Gastroesophageal sphincter (tissue), 4 donors: Measurements from ENCODE around the gene MAP3K9. TPM values are rescaled to one million over a fixed set of nuclear protein-coding genes. Genes with fewer than 3 reads are reported as not detected.
A peak's percentile ranks its signal among the peaks of the same experiment; 100 is the strongest.

Experiments used
- ATAC-seq: fragments of 150-250 bp; one replicate; pipeline ENCODE4 v1.9.1; 2016; ENCODE audit warnings: mild to moderate bottlenecking, moderate library complexity
- H3K27ac ChIP-seq, 4 donors: fragments of 200-600 bp; sonication (generic) in 3 of 4; 1 replicate in 3 of 4; 2 replicates in 1 of 4; pipeline ENCODE4 v1.5.1; 2016 to 2019
- H3K27me3 ChIP-seq: fragments of 200-600 bp; sonication (generic); one replicate; pipeline ENCODE4 v1.5.1; 2019
- H3K36me3 ChIP-seq, 2 donors: fragments of 200-600 bp; sonication (generic); one replicate each; pipeline ENCODE4 v1.5.1; 2019; ENCODE audit warnings: control low read depth in 1 of 2
- H3K4me1 ChIP-seq, 3 donors: fragments of 200-600 bp; sonication (generic); 1 replicate in 2 of 3; 2 replicates in 1 of 3; pipeline ENCODE4 v1.5.1; 2016 to 2019; ENCODE audit warnings: control low read depth in 2 of 3
- H3K4me3 ChIP-seq, 2 donors: fragments of 200-600 bp; sonication (generic); one replicate each; pipeline ENCODE4 v1.5.1; 2019; ENCODE audit warnings: mild to moderate bottlenecking in 1 of 2, moderate library complexity in 1 of 2
- H3K9me3 ChIP-seq, 3 donors: fragments of 200-600 bp; sonication (generic); one replicate each; pipeline ENCODE4 v1.5.1; 2017 to 2019; ENCODE audit warnings: control low read depth in 2 of 3
- EP300 ChIP-seq: sonication (generic); formaldehyde crosslinking; IDR thresholded peaks from one replicate; pipeline ENCODE4 v1.6.1; 2017; ENCODE audit warnings: antibody characterized with exemption, mild to moderate bottlenecking
- POLR2A ChIP-seq, 2 donors: fragments of 450-650 bp; IDR thresholded peaks; one replicate each; pipeline ENCODE4 v1.6.1; 2017; ENCODE audit warnings: antibody characterized with exemption in 2 of 2, mild to moderate bottlenecking in 2 of 2, moderate library complexity in 1 of 2
- POLR2AphosphoS5 ChIP-seq: sonication (generic); formaldehyde crosslinking; IDR thresholded peaks from one replicate; pipeline ENCODE4 v1.6.1; 2017; ENCODE audit warnings: antibody characterized with exemption
- WGBS, 2 donors: methylation state at CpG; one replicate each; pipeline ENCODE4 v1.1.5; 2018; ENCODE audit warnings: low coverage in 1 of 2; 5-methylcytosine and 5-hydroxymethylcytosine counted together
- total RNA-seq, 4 donors: library from RNA; depleted of rRNA; stranded (reverse); fragments of >200 nt; gene quantifications; one replicate each; pipeline ENCODE4 v1.1.0, GENCODE V29; 2016
- TF ChIP-seq, protein P1 (sequence below), 4 experiments: fragments of 200-600 bp in 2 of 4; fragments of 450-650 bp in 2 of 4; sonication (generic) in 1 of 4; IDR thresholded peaks; one replicate each; pipeline ENCODE4 v1.5.1; 2017 to 2019; ENCODE audit warnings: antibody characterized with exemption in 4 of 4, mild to moderate bottlenecking in 2 of 4, moderate library complexity in 2 of 4

Gene MAP3K9
- total RNA-seq, 4 donors from 2014 or later, result 0.62 to 2.4 (median 0.97) TPM

DNA sequence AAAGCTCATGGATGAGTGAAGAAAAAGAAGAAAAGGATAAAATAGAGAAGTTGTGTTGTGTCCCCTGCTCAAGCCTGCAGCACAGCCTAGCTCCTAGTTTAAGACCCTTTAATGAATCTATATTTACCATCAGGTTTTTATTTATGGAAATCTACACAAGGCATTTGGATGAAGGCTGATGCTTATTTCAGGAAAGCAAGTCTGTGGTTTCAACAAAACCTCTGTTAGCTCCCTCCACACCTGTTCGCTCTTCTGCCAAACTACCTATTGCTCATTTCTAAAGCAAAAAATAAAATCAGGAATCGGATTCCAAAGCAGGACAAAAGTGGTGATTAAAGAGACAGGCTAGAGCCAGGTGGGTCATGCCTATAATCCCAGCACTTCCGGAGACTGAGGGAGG, 18.9 kb upstream of the MAP3K9 start:
- ATAC-seq, result no peak

DNA sequence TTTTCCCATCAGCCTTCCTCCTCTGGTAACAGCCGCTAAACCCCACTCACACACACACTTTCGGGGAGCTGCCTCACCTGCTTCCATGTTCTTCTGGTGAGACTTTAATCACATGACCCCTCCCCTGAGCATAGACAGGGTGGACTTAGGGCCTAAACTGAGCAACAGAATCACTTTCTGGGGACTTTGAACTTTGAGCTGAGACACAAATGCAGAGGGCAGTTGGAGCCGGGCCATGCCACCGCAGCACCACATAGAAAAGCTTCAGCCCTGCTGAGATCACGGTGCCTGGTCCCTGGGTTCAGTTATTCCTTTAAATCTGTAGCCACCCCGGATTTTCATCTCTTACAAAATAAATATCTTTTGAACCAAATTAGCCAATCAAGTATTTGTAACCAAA, 18.4 kb upstream of the MAP3K9 start:
- TF ChIP-seq, protein P1, sequence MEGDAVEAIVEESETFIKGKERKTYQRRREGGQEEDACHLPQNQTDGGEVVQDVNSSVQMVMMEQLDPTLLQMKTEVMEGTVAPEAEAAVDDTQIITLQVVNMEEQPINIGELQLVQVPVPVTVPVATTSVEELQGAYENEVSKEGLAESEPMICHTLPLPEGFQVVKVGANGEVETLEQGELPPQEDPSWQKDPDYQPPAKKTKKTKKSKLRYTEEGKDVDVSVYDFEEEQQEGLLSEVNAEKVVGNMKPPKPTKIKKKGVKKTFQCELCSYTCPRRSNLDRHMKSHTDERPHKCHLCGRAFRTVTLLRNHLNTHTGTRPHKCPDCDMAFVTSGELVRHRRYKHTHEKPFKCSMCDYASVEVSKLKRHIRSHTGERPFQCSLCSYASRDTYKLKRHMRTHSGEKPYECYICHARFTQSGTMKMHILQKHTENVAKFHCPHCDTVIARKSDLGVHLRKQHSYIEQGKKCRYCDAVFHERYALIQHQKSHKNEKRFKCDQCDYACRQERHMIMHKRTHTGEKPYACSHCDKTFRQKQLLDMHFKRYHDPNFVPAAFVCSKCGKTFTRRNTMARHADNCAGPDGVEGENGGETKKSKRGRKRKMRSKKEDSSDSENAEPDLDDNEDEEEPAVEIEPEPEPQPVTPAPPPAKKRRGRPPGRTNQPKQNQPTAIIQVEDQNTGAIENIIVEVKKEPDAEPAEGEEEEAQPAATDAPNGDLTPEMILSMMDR (IDR thresholded peaks at IDR 0.05), result no peak
- TF ChIP-seq EP300, result no peak
- no peak for TF ChIP-seq POLR2A (IDR thresholded peaks at IDR 0.05)
- no peak overlapping the region for H3K4me3 ChIP-seq
- ATAC-seq, result no peak
- H3K27ac ChIP-seq, result no peak overlapping the region
- H3K36me3 ChIP-seq, result no peaks in the 10 kb centered on the region
- 60 to 90% methylated on average over 1 to 4 of the region's 6 CpGs for WGBS, 2 donors
- peaks cover 0 to 5% (median 1%) of the 10 kb centered on the region in 3 donors for H3K4me1 ChIP-seq
- H3K27me3 ChIP-seq, result peaks cover 5% of the 10 kb centered on the region
- no peaks in the 10 kb centered on the region for H3K9me3 ChIP-seq

More for the DNA sequence above, 18.9 kb upstream of the MAP3K9 start:
- Histone ChIP-seq H3K27ac (no peak overlapping the region), H3K27me3 (peaks cover under 1% of the 10 kb centered on the region), H3K36me3 (no peaks in the 10 kb centered on the region), H3K4me1 (peaks cover 0 to under 1% (median 0%) of the 10 kb centered on the region in 3 donors), H3K4me3 (no peak overlapping the region), H3K9me3 (no peaks in the 10 kb centered on the region)
- TF ChIP-seq EP300 (no peak), POLR2A (IDR thresholded peaks at IDR 0.05) (no peak), POLR2AphosphoS5 (no peak)
- TF ChIP-seq, protein P1 (IDR thresholded peaks at IDR 0.05), result no peak
- WGBS, 2 donors, result 86 to 94% methylated on average over 3 of the region's 3 CpGs

DNA sequence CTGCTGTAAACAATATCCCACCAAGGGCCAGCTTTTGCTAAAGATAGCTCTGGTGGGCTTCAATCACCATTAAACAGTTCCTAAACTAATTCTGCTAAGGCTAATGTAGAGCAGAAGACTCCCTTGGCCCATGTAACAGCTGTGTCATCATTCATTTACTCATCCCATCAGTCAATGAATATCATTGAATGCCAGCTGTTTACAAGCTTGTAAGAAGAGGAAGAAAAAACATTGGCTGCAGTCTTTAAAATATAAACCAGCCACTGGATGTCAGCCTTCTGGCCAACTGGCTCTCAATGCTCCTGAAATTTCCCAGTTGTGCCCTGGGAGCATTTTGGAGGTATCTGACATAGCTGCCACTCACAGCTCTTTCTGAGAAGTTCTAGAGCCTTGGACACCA, 18.0 kb upstream of the MAP3K9 start:
- peaks cover 8% of the 10 kb centered on the region for H3K27me3 ChIP-seq
- no peak for ATAC-seq
- TF ChIP-seq EP300 (no peak), POLR2A (IDR thresholded peaks at IDR 0.05) (no peak), POLR2AphosphoS5 (no peak)
- TF ChIP-seq, protein P1 (IDR thresholded peaks at IDR 0.05), result no peak

DNA sequence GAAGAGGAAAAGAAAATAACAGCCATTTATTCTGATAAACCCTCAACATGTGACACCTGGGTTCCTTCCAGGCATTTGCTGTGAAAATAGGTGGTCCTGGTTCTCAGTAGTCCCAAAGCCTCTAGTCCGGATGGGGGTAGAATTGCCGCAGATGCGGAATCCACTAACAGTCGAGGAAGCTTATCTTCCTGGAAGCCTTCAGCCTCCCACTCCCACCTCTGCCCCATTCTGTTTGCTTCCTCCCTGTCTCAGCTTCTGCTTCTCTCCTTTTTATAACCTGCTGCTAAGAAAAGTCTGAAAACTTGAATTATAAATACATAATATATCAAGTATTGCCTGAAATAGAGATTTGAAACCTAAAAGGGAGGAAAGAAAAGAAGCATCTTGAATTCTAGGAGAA, 14.0 kb upstream of the MAP3K9 start:
- H3K4me1 ChIP-seq, result peaks cover 0 to 18% (median 9%) of the 10 kb centered on the region in 3 donors
- H3K27ac ChIP-seq, result no peak overlapping the region
- no peak for TF ChIP-seq POLR2A (IDR thresholded peaks at IDR 0.05)
- TF ChIP-seq EP300, result no peak
- no peak for TF ChIP-seq POLR2AphosphoS5
- TF ChIP-seq, protein P1 (IDR thresholded peaks at IDR 0.05), result no peak
- WGBS, 2 donors, result 70 to 78% methylated on average over 4 of the region's 4 CpGs
- no peaks in the 10 kb centered on the region for H3K9me3 ChIP-seq
- ATAC-seq, result no peak
- H3K4me3 ChIP-seq, result no peak overlapping the region
- peaks cover 32% of the 10 kb centered on the region for H3K27me3 ChIP-seq
- no peaks in the 10 kb centered on the region for H3K36me3 ChIP-seq

More for the DNA sequence above, 18.0 kb upstream of the MAP3K9 start:
- no peaks in the 10 kb centered on the region for H3K36me3 ChIP-seq
- H3K27ac ChIP-seq, result no peak overlapping the region
- no peak overlapping the region for H3K4me3 ChIP-seq
- H3K9me3 ChIP-seq, result no peaks in the 10 kb centered on the region
- H3K4me1 ChIP-seq, result peaks cover 0 to 9% (median 3%) of the 10 kb centered on the region in 3 donors

GRCh38 chr14:70822530-70823185, 13.3 kb upstream of the MAP3K9 start:
- Histone ChIP-seq H3K4me3 (peak overlapping the region; percentile 37 to 67), H3K27ac (peak overlapping the region in 1 of 4 donors; percentile 58), H3K9me3 (no peaks in the 10 kb centered on the region), H3K4me1 (peaks cover 0 to 22% (median 9%) of the 10 kb centered on the region in 3 donors), H3K36me3 (no peaks in the 10 kb centered on the region), H3K27me3 (peaks cover 32% of the 10 kb centered on the region)
- 0 to 16% methylated on average over 9 to 10 of the region's 26 CpGs for WGBS, 2 donors
- TF ChIP-seq EP300 (no peak), POLR2AphosphoS5 (no peak), POLR2A (IDR thresholded peaks at IDR 0.05) (no peak)
- TF ChIP-seq, protein P1 (IDR thresholded peaks at IDR 0.05), result no peak
- ATAC-seq, result peak; percentile 25
